Ovary (tissue), 3 donors: ENCODE data around the gene OVCH2.

ENCODE experiments used
- CTCF ChIP-seq, 3 donors: fragments of 450-650 bp in 2 of 3; fragments of 200-600 bp in 1 of 3; IDR thresholded peaks; one replicate each; pipeline versions ENCODE4 v1.5.1 to v1.8.0; 2016 to 2022; ENCODE audit warnings: antibody characterized with exemption in 3 of 3, mild to moderate bottlenecking in 1 of 3
- EP300 ChIP-seq: sonication (generic); formaldehyde crosslinking; IDR thresholded peaks from one replicate; pipeline ENCODE4 v1.6.1; 2017; ENCODE audit warnings: antibody characterized with exemption
- POLR2A ChIP-seq: fragments of 450-650 bp; IDR thresholded peaks from one replicate; pipeline ENCODE4 v1.6.1; 2017; ENCODE audit warnings: antibody characterized with exemption, mild to moderate bottlenecking, moderate library complexity
- donor health status: DM: no; HTN: no; CAD: no.

GRCh38 chr11:7642747-7643146 lies 63.5 kb downstream of the OVCH2 start:
- TF ChIP-seq CTCF (IDR thresholded peaks at IDR 0.05) = no peak
- TF ChIP-seq EP300 = no peak
- no peak for TF ChIP-seq POLR2A
